GM12878 (cell line): ENCODE results near the gene NEK11. TPM values are rescaled to one million over a fixed set of nuclear protein-coding genes. Genes with fewer than 3 reads are reported as not detected.

Experiments used
- ATAC-seq: fragments of 200-7000 bp; cut with Tn5 transposase; 3 replicates; pipeline ENCODE4 v1.9.1; 2020; ENCODE audit warnings: mild to moderate bottlenecking, moderate library complexity
- BruUV-seq: library from RNA; stranded (reverse); fragments of 400-500 nt; replicated peaks from 2 replicates; lab custom pipeline; 2021; lab: Mats Ljungman, UMichigan
- CTCF ChIA-PET: fragments of 300-600 bp; sonication (Branson Sonifier 250); formaldehyde crosslinking; extraction: SDS; loops from one replicate; lab custom pipeline; 2021; ENCODE audit warnings: inconsistent platforms; lab: Yijun Ruan, JAX
- POLR2A ChIA-PET: fragments of 350-600 bp; formaldehyde crosslinking; extraction: SDS; loops from one replicate; lab custom pipeline; 2021; ENCODE audit warnings: inconsistent platforms; lab: Charles Lee
- RAD21 ChIA-PET: fragments of 300-600 bp; sonication (Branson Sonifier 250); formaldehyde crosslinking; loops from one replicate; lab custom pipeline; 2023; ENCODE audit warnings: antibody characterized with exemption; ENCODE audit not compliant: unreplicated experiment; lab: Charles Lee
- SMC1A ChIA-PET: fragments of 300-600 bp; sonication (Branson Sonifier 250); formaldehyde crosslinking; loops from one replicate; lab custom pipeline; 2023; ENCODE audit not compliant: unreplicated experiment, uncharacterized antibody; lab: Charles Lee
- DNase-seq: peaks from one replicate; pipeline ENCODE4 v3.0.0-alpha.2; 2011; ENCODE audit warnings: low read depth, low spot score
- FAIRE-seq: peaks from 3 replicates; lab custom pipeline; 2011; peaks lifted over from hg19 to GRCh38; lab: Jason Lieb, UNC
- H2AFZ ChIP-seq: 2 replicates; pipeline ENCODE4 v1.6.0; 2011; ENCODE audit warnings: low read depth, low read length, control low read depth; ENCODE audit not compliant: control insufficient read depth
- H3K27ac ChIP-seq: 2 replicates; pipeline ENCODE4 v1.5.1; 2011; ENCODE audit warnings: control low read depth; ENCODE audit not compliant: control insufficient read depth, insufficient read depth
- H3K27me3 ChIP-seq, 2 experiments: replicated peaks in 1 of 2; 2 replicates each; pipeline versions ENCODE4 v1.6.0 to v1.6.1; 2011; ENCODE audit warnings: low read length in 1 of 2; ENCODE audit not compliant: control insufficient read depth in 2 of 2, insufficient read depth in 2 of 2
- H3K36me3 ChIP-seq, 2 experiments: 2 replicates each; pipeline ENCODE4 v1.5.1; 2011; ENCODE audit warnings: low read length in 1 of 2; ENCODE audit not compliant: control insufficient read depth in 2 of 2, insufficient read depth in 2 of 2
- H3K4me1 ChIP-seq: 2 replicates; pipeline ENCODE4 v1.6.1; 2011; ENCODE audit warnings: mild to moderate bottlenecking, low read length, moderate library complexity, mixed read lengths; ENCODE audit not compliant: control insufficient read depth, insufficient read depth
- H3K4me2 ChIP-seq: 2 replicates; pipeline ENCODE4 v1.6.0; 2011; ENCODE audit warnings: control low read depth; ENCODE audit not compliant: control insufficient read depth, insufficient read depth
- H3K4me3 ChIP-seq: fragments of 200-600 bp; sonication (generic); 2 replicates; pipeline ENCODE4 v1.5.1; 2016
- H3K79me2 ChIP-seq: 2 replicates; pipeline ENCODE4 v1.6.0; 2011; ENCODE audit warnings: low read length; ENCODE audit not compliant: control insufficient read depth, insufficient read depth
- H3K9ac ChIP-seq: 2 replicates; pipeline ENCODE4 v1.8.0; 2011; ENCODE audit warnings: low read length, control low read depth, mixed read lengths; ENCODE audit not compliant: control insufficient read depth, insufficient read depth
- H3K9me3 ChIP-seq: replicated peaks from 3 replicates; pipeline ENCODE4 v1.5.1; 2011; ENCODE audit warnings: mild to moderate bottlenecking, low read length; ENCODE audit not compliant: control insufficient read depth, insufficient read depth
- H4K20me1 ChIP-seq: 2 replicates; pipeline ENCODE4 v1.6.0; 2011; ENCODE audit not compliant: control insufficient read depth, insufficient read depth
- BMI1 ChIP-seq: fragments of 450-650 bp; IDR thresholded peaks from 2 replicates; pipeline ENCODE4 v1.6.1; 2016; ENCODE audit warnings: mild to moderate bottlenecking, moderate library complexity, borderline replicate concordance
- EGR1 ChIP-seq, 2 experiments: IDR thresholded peaks; 1 replicate in 1 of 2; 2 replicates in 1 of 2; pipeline ENCODE4 v1.6.1; 2011 to 2012; ENCODE audit warnings: low read depth in 2 of 2, low read length in 2 of 2, borderline replicate concordance in 1 of 2, mild to moderate bottlenecking in 1 of 2, moderate library complexity in 1 of 2
- EP300 ChIP-seq, 2 experiments: fragments of 150-350 bp in 1 of 2; IDR thresholded peaks; 2 replicates each; pipeline ENCODE4 v1.6.1; 2011 to 2012; ENCODE audit warnings: low read depth in 2 of 2, low read length in 2 of 2, borderline replicate concordance in 1 of 2, improper control_type of control experiment in 1 of 2, inconsistent platforms in 1 of 2; ENCODE audit not compliant: control insufficient read depth in 1 of 2
- KAT2A ChIP-seq: conservative IDR thresholded peaks from 2 replicates; pipeline ENCODE4 v1.6.1; 2011; ENCODE audit warnings: low read depth, low read length; ENCODE audit not compliant: control insufficient read depth
- MEF2B ChIP-seq: fragments of 450-650 bp; IDR thresholded peaks from 2 replicates; pipeline ENCODE4 v1.6.1; 2018; ENCODE audit warnings: mild to moderate bottlenecking, moderate library complexity; ENCODE audit not compliant: partially characterized antibody, poor library complexity, severe bottlenecking
- NR2C2 ChIP-seq: IDR thresholded peaks from 2 replicates; pipeline ENCODE4 v1.6.1; 2011; ENCODE audit warnings: borderline replicate concordance, low read depth; ENCODE audit not compliant: control insufficient read depth, insufficient read length
- PAX5 ChIP-seq: IDR thresholded peaks from 2 replicates; pipeline ENCODE4 v1.6.1; 2011; ENCODE audit warnings: low read depth, low read length, borderline replicate concordance
- REST ChIP-seq: IDR thresholded peaks from 2 replicates; pipeline ENCODE4 v1.6.1; 2012; ENCODE audit warnings: mild to moderate bottlenecking, low read depth, low read length
- SMC3 ChIP-seq: IDR thresholded peaks from 2 replicates; pipeline ENCODE4 v1.6.1; 2011; ENCODE audit warnings: low read length, improper control_type of control experiment, borderline replicate concordance
- TBL1XR1 ChIP-seq: IDR thresholded peaks from 2 replicates; pipeline ENCODE4 v1.6.1; 2012; ENCODE audit warnings: low read depth, low read length, improper control_type of control experiment
- ZNF207 ChIP-seq: fragments of 450-650 bp; IDR thresholded peaks from 2 replicates; pipeline ENCODE4 v1.6.1; 2014; ENCODE audit warnings: antibody characterized with exemption, mild to moderate bottlenecking, borderline replicate concordance
- WGBS: methylation state at CpG from one replicate; pipeline ENCODE4 v1.1.6; 2016; ENCODE audit warnings: low lambda C conversion rate; ENCODE audit not compliant: insufficient replicate concordance, insufficient coverage; ENCODE audit errors: missing lambda C conversion rate; 5-methylcytosine and 5-hydroxymethylcytosine counted together
- in situ Hi-C: fragments of 300-500 bp; cut with MboI; formaldehyde crosslinking; loops from 9 replicates; pipeline ENCODE4 v1.14.3; 2018; ENCODE audit warnings: mixed read lengths
- intact Hi-C: fragments of 100-400 bp; cut with micrococcal nuclease; formaldehyde crosslinking; loops from one replicate; pipeline ENCODE4 v1.14.2; 2022; ENCODE audit not compliant: unreplicated experiment
- polyA plus RNA-seq, 11 experiments: library from polyadenylated mRNA; depleted of rRNA in 4 of 11; unstranded in 6 of 11; stranded (reverse) in 5 of 11; fragments of >200 nt; fragmentation: Nextera tagmentation in 4 of 11; fragmentation: Illumina TruSeq in 1 of 11; extraction: Ambion mirVana in 4 of 11; extraction: Trizol in 1 of 11; gene quantifications; 1 replicate in 1 of 11; 2 replicates in 10 of 11; pipeline versions ENCODE4 v1.2.1 to v1.2.3, GENCODE V29; 2011 to 2016; ENCODE audit warnings: inconsistent platforms in 2 of 11, missing spikeins in 2 of 11, low read depth in 1 of 11
- total RNA-seq, 4 experiments: library from RNA; depleted of rRNA in 3 of 4; stranded (reverse); fragments of >200 nt in 3 of 4; fragmentation: Illumina TruSeq in 1 of 4; extraction: Trizol in 1 of 4; gene quantifications; 2 replicates each; pipeline versions ENCODE4 v1.2.1 to v1.2.3, GENCODE V29; 2013 to 2021
- TF ChIP-seq, protein P1 (sequence below): fragments of 450-650 bp; IDR thresholded peaks from 2 replicates; pipeline ENCODE4 v1.6.1; 2014; ENCODE audit warnings: mild to moderate bottlenecking

The NEK11 gene
- total and polyA plus RNA-seq, 10 of the 15 experiments (the other 5 are each of a cell fraction or from before 2014, with no cell fraction given) = 0.05 to 0.94 (median 0.36) TPM; not detected in 1

DNA sequence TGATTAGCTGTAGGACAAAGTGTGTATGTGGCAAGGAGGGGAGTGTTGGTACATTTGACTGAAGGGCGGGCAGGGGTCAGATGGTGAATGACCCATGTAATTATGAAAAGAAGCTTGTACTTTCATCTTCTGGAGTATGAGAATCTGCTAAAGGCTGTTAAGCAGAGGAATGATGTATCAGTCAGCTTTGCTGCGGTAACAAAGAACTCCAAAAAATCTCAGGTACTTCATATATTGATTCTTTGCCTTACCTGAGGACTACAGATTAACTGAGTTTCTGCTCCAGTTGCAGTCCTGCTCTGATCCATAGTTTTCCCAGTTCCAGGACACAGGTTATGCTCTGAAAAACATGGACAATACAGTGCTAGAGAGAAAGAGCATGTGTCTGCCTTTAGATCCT lies 115.1 kb downstream of the NEK11 start:
- no peaks in the 10 kb centered on the region for H3K79me2 ChIP-seq
- CTCF ChIA-PET = no interaction called here
- no peaks in the 10 kb centered on the region for H3K4me1 ChIP-seq
- no peak for FAIRE-seq
- H3K4me2 ChIP-seq = no peak overlapping the region
- no peaks in the 10 kb centered on the region for H3K27me3 ChIP-seq
- TF ChIP-seq TBL1XR1 (no peak), MEF2B (no peak), ZNF207 (no peak), REST (no peak), KAT2A (no peak), SMC3 (no peak), EGR1 (IDR thresholded peaks at IDR 0.05; ENCODE audit: borderline replicate concordance in 1 of 2, low read depth in 2 of 2, low read length in 2 of 2) (no peak), EP300 (IDR thresholded peaks at IDR 0.05; ENCODE audit: borderline replicate concordance in 1 of 2, control insufficient read depth in 1 of 2, low read depth in 2 of 2, low read length in 2 of 2) (no peak), PAX5 (no peak), NR2C2 (no peak), BMI1 (no peak)
- TF ChIP-seq, protein P1, sequence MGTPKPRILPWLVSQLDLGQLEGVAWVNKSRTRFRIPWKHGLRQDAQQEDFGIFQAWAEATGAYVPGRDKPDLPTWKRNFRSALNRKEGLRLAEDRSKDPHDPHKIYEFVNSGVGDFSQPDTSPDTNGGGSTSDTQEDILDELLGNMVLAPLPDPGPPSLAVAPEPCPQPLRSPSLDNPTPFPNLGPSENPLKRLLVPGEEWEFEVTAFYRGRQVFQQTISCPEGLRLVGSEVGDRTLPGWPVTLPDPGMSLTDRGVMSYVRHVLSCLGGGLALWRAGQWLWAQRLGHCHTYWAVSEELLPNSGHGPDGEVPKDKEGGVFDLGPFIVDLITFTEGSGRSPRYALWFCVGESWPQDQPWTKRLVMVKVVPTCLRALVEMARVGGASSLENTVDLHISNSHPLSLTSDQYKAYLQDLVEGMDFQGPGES = no peak
- intact Hi-C loops (no loop called here), in situ Hi-C loops (no loop called here)
- RAD21 ChIA-PET = interaction anchor here (1.4 kb wide), 1 partner anchor 109 kb away, joined by 3 read pairs; no protein-coding TSS in a partner anchor
- no peak overlapping the region for H3K9ac ChIP-seq
- no peak for DNase-seq
- no peaks in the 10 kb centered on the region for H4K20me1 ChIP-seq
- H3K9me3 ChIP-seq = no peaks in the 10 kb centered on the region
- no peak overlapping the region for H3K27ac ChIP-seq
- H3K4me3 ChIP-seq = no peak overlapping the region
- ATAC-seq = no peak
- POLR2A ChIA-PET = no interaction called here
- SMC1A ChIA-PET = interaction anchor here (1.3 kb wide), 1 partner anchor 106 kb away, joined by 5 read pairs; no protein-coding TSS in a partner anchor
- BruUV-seq = no TSS peak
- WGBS = 65% methylated on average over 2 of the region's 2 CpGs
- no peak overlapping the region for H2AFZ ChIP-seq
- H3K36me3 ChIP-seq = no peaks in the 10 kb centered on the region
